Parathyroid adenoma (tissue), 2 donors: Measurements from ENCODE around the gene STX18.
"Not testable (repeated sequence)": the region's sequence is repeated elsewhere in the genome, so short reads cannot be mapped to it uniquely, and the experiment has no call there.

Source experiments
- H2AFZ ChIP-seq: fragments of 300-600 bp; sonication (generic); one replicate; pipeline ENCODE4 v1.7.0; 2017; ENCODE audit warnings: antibody characterized with exemption, mild to moderate bottlenecking
- H3K27ac ChIP-seq: fragments of 300-600 bp; sonication (generic); one replicate; pipeline ENCODE4 v1.7.0; 2017
- H3K27me3 ChIP-seq: fragments of 300-600 bp; sonication (generic); one replicate; pipeline ENCODE4 v1.7.0; 2017; ENCODE audit warnings: low read length; ENCODE audit not compliant: control insufficient read depth, insufficient read depth
- H3K36me3 ChIP-seq: fragments of 300-600 bp; sonication (generic); one replicate; pipeline ENCODE4 v1.7.0; 2017; ENCODE audit warnings: low read length; ENCODE audit not compliant: control insufficient read depth, insufficient read depth
- H3K4me1 ChIP-seq: fragments of 300-600 bp; sonication (generic); one replicate; pipeline ENCODE4 v1.7.0; 2017; ENCODE audit warnings: control low read depth
- H3K4me2 ChIP-seq: fragments of 300-600 bp; sonication (generic); one replicate; pipeline ENCODE4 v1.7.0; 2017; ENCODE audit warnings: low read length
- H3K4me3 ChIP-seq: fragments of 300-600 bp; sonication (generic); one replicate; pipeline ENCODE4 v1.7.0; 2017; ENCODE audit warnings: low read depth, low read length
- H3K79me2 ChIP-seq: fragments of 300-600 bp; sonication (generic); one replicate; pipeline ENCODE4 v1.7.0; 2017; ENCODE audit warnings: control low read depth
- H3K9ac ChIP-seq: fragments of 300-600 bp; sonication (generic); one replicate; pipeline ENCODE4 v1.7.0; 2017; ENCODE audit warnings: mild to moderate bottlenecking
- H3K9me3 ChIP-seq: fragments of 300-600 bp; sonication (generic); one replicate; pipeline ENCODE4 v1.7.0; 2017; ENCODE audit warnings: low read length; ENCODE audit not compliant: control insufficient read depth
- CTCF ChIP-seq: fragments of 300-600 bp; sonication (generic); IDR thresholded peaks from one replicate; pipeline ENCODE4 v1.7.0; 2017; ENCODE audit warnings: antibody characterized with exemption, mild to moderate bottlenecking
- donor health status: primary hyperparathyroidism.

Gene STX18

GRCh38 chr4:4518747-4519146 is 23.1 kb downstream of the STX18 start:
- H3K27ac ChIP-seq = no peak overlapping the region

GRCh38 chr4:4514786-4515185 is 27.1 kb downstream of the STX18 start:
- no peak overlapping the region for H3K9ac ChIP-seq

More at GRCh38 chr4:4518747-4519146, 23.1 kb downstream of the STX18 start:
- Histone ChIP-seq H3K4me2 (no peak overlapping the region), H3K4me1 (no peaks in the 10 kb centered on the region), H3K27me3 (no peaks in the 10 kb centered on the region), H2AFZ (no peak overlapping the region), H3K9me3 (no peaks in the 10 kb centered on the region), H3K79me2 (no peaks in the 10 kb centered on the region), H3K4me3 (no peak overlapping the region), H3K9ac (no peak overlapping the region), H3K36me3 (no peaks in the 10 kb centered on the region)
- TF ChIP-seq CTCF = no peak

GRCh38 chr4:4512282-4512681 is 29.6 kb downstream of the STX18 start:
- Histone ChIP-seq H3K9ac (no peak overlapping the region), H3K4me2 (no peak overlapping the region), H3K27me3 (no peaks in the 10 kb centered on the region), H3K4me3 (no peak overlapping the region), H3K27ac (no peak overlapping the region), H3K79me2 (peaks cover 3% of the 10 kb centered on the region), H3K9me3 (no peaks in the 10 kb centered on the region), H2AFZ (no peak overlapping the region), H3K4me1 (peaks cover 1% of the 10 kb centered on the region), H3K36me3 (no peaks in the 10 kb centered on the region)
- no peak for TF ChIP-seq CTCF

More at GRCh38 chr4:4514786-4515185, 27.1 kb downstream of the STX18 start:
- no peak overlapping the region for H2AFZ ChIP-seq
- no peaks in the 10 kb centered on the region for H3K27me3 ChIP-seq
- no peak overlapping the region for H3K27ac ChIP-seq
- no peak overlapping the region for H3K4me3 ChIP-seq
- H3K9me3 ChIP-seq = no peaks in the 10 kb centered on the region
- no peak overlapping the region for H3K4me2 ChIP-seq
- no peaks in the 10 kb centered on the region for H3K36me3 ChIP-seq
- no peak for TF ChIP-seq CTCF
- H3K4me1 ChIP-seq = no peaks in the 10 kb centered on the region
- no peaks in the 10 kb centered on the region for H3K79me2 ChIP-seq

GRCh38 chr4:4510641-4511040 is 31.2 kb downstream of the STX18 start:
- not testable (repeated sequence) for H2AFZ ChIP-seq, H3K4me1 ChIP-seq, H3K4me2 ChIP-seq, H3K9me3 ChIP-seq, H3K9ac ChIP-seq, H3K79me2 ChIP-seq, H3K36me3 ChIP-seq, H3K4me3 ChIP-seq, H3K27me3 ChIP-seq, H3K27ac ChIP-seq

GRCh38 chr4:4509521-4509920 is 32.3 kb downstream of the STX18 start:
- no peak overlapping the region for H3K4me3 ChIP-seq
- no peaks in the 10 kb centered on the region for H3K36me3 ChIP-seq

More at GRCh38 chr4:4509521-4509920, 32.3 kb downstream of the STX18 start:
- Histone ChIP-seq H3K4me2 (no peak overlapping the region), H3K27ac (no peak overlapping the region), H3K27me3 (no peaks in the 10 kb centered on the region), H3K79me2 (peaks cover 8% of the 10 kb centered on the region), H3K4me1 (peaks cover 7% of the 10 kb centered on the region), H3K9ac (no peak overlapping the region), H3K9me3 (no peaks in the 10 kb centered on the region), H2AFZ (no peak overlapping the region)
- TF ChIP-seq CTCF = no peak
